Ammon's horn (tissue), 1 donor: ENCODE measurements around the gene GOPC.

Experiments used
- DNase-seq: peaks from one replicate; pipeline ENCODE4 v3.0.0-alpha.2; 2016; ENCODE audit warnings: low spot score

GOPC gene

GRCh38 chr6:117513778-117514365 lies 88.4 kb downstream of the GOPC start:
- DNase-seq, result no peak

- DNase-seq, result no peak
Measured at GRCh38 chr6:117512987-117513573, 89.2 kb downstream of the GOPC start.

- DNase-seq, result no peak
Measured at GRCh38 chr6:117512056-117512828, 90.1 kb downstream of the GOPC start.
